Calu3 (cell line): ENCODE measurements around the gene FOXK1. TPM values are rescaled to one million over a fixed set of nuclear protein-coding genes. Genes with fewer than 3 reads are reported as not detected.
A peak's percentile ranks its signal among the peaks of the same experiment; 100 is the strongest.

Source experiments
- BruUV-seq: library from RNA; stranded (reverse); fragments of 400-500 nt; replicated peaks from 2 replicates; lab custom pipeline; 2021; lab: Mats Ljungman, UMichigan
- CTCF ChIA-PET: fragments of 300-600 bp; sonication (Branson Sonifier 250); formaldehyde crosslinking; loops from one replicate; lab custom pipeline; 2022; ENCODE audit warnings: antibody characterized with exemption; lab: Charles Lee
- DNase-seq: peaks from one replicate; pipeline ENCODE4 v3.0.0; 2022
- H3K27ac Mint-ChIP-seq: one replicate; pipeline ENCODE4 v1.8.0; 2022; ENCODE audit warnings: mixed read lengths; ENCODE audit not compliant: unreplicated experiment
- H3K27me3 Mint-ChIP-seq: one replicate; pipeline ENCODE4 v1.8.0; 2022; ENCODE audit warnings: mixed read lengths; ENCODE audit not compliant: unreplicated experiment
- H3K36me3 Mint-ChIP-seq: one replicate; pipeline ENCODE4 v1.8.0; 2022; ENCODE audit warnings: mild to moderate bottlenecking, moderate library complexity, mixed read lengths; ENCODE audit not compliant: insufficient read depth, unreplicated experiment
- H3K4me1 Mint-ChIP-seq: one replicate; pipeline ENCODE4 v1.8.0; 2022; ENCODE audit warnings: mild to moderate bottlenecking, low read depth, mixed read lengths; ENCODE audit not compliant: unreplicated experiment
- H3K4me3 Mint-ChIP-seq: one replicate; pipeline ENCODE4 v1.8.0; 2022; ENCODE audit warnings: mild to moderate bottlenecking, low read depth, moderate library complexity, mixed read lengths; ENCODE audit not compliant: unreplicated experiment
- H3K9me3 Mint-ChIP-seq: one replicate; pipeline ENCODE4 v1.8.0; 2022; ENCODE audit warnings: low read depth, mixed read lengths; ENCODE audit not compliant: unreplicated experiment
- intact Hi-C: fragments of 100-400 bp; cut with micrococcal nuclease; formaldehyde crosslinking; loops from one replicate; pipeline ENCODE4 v1.10.0; 2022; ENCODE audit not compliant: unreplicated experiment
- total RNA-seq: library from RNA; stranded (reverse); gene quantifications from 2 replicates; pipeline ENCODE4 v1.2.3, GENCODE V29; 2022
- TF ChIP-seq, protein P1 (sequence below): fragments of 200-600 bp; IDR thresholded peaks from one replicate; pipeline ENCODE4 v1.8.0; 2022; ENCODE audit warnings: antibody characterized with exemption; ENCODE audit not compliant: unreplicated experiment

Gene FOXK1
- total RNA-seq, 1 experiment from 2014 or later: 65.9 TPM

DNA sequence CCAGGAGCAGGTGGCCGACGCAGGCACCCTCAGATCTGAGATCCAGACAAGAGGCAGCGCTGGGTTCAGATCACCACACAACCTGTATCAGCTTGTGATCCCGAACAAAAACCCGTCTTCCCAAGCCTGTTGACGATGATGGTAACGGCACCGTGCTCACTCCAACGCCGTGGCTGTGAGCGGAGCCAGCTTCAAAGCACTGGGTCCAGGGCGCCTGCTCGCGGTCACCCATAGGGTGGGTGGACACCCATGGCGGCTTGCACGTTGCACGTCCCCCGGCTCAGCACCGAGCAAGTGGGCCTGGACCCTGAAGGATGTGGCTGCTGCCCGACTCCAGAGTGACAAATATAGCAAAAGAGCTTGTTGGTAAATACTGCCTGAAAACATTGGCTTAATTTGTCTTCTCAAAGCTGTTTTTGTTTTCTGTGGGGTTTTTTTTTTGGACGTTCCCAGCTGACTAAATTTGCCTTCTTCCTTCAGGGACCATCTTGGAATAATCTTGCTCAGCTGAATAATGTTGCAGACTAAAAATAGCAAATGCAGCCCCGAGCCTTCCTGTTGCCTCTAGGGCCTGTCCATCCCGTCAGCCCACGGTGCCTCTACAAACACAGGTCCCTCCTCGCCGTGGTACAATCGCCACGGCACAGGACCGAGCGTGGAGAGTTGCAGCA is 41.0 kb downstream of the FOXK1 start:
- TF ChIP-seq, protein P1, sequence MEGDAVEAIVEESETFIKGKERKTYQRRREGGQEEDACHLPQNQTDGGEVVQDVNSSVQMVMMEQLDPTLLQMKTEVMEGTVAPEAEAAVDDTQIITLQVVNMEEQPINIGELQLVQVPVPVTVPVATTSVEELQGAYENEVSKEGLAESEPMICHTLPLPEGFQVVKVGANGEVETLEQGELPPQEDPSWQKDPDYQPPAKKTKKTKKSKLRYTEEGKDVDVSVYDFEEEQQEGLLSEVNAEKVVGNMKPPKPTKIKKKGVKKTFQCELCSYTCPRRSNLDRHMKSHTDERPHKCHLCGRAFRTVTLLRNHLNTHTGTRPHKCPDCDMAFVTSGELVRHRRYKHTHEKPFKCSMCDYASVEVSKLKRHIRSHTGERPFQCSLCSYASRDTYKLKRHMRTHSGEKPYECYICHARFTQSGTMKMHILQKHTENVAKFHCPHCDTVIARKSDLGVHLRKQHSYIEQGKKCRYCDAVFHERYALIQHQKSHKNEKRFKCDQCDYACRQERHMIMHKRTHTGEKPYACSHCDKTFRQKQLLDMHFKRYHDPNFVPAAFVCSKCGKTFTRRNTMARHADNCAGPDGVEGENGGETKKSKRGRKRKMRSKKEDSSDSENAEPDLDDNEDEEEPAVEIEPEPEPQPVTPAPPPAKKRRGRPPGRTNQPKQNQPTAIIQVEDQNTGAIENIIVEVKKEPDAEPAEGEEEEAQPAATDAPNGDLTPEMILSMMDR: no peak
- BruUV-seq: no TSS peak
- Mint-ChIP-seq H3K9me3 (no peaks in the 10 kb centered on the region), H3K4me3 (no peak overlapping the region), H3K36me3 (peaks cover 35% of the 10 kb centered on the region), H3K27ac (no peak overlapping the region), H3K4me1 (peaks cover 24% of the 10 kb centered on the region), H3K27me3 (no peaks in the 10 kb centered on the region)
- intact Hi-C loops: no loop called here
- CTCF ChIA-PET: no interaction called here
- DNase-seq: no peak

DNA sequence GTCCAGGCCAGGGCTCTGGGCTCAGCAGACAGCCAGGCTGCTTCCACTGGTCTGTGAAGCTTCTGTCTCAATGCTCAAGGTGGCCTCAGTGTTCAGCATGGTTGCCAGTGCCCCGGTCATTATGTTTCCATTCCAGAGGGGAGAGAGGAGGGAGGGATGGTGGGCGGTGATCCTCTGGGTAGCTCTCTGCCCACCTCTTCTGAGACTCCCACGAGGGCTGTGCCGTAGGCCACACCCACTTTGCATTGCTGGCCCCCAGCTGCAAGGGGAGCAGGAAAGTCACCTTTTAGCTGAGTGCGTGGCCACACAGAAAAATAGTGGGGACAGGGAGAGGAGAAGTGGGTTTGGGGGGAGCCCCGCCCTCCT is 42.5 kb downstream of the FOXK1 start:
- Mint-ChIP-seq H3K36me3 (peaks cover 38% of the 10 kb centered on the region), H3K9me3 (no peaks in the 10 kb centered on the region), H3K27me3 (no peaks in the 10 kb centered on the region), H3K4me1 (peaks cover 24% of the 10 kb centered on the region), H3K27ac (peak overlapping the region; percentile 84), H3K4me3 (peak overlapping the region; percentile 82)
- TF ChIP-seq, protein P1: no peak
- peak; percentile 34 for DNase-seq
- intact Hi-C loops: no loop called here
- no TSS peak for BruUV-seq
- CTCF ChIA-PET: interaction anchor here (0.6 to 2.7 kb wide), 7 partner anchors 9 to 90 kb away, joined by 3 to 16 read pairs (median 3); no protein-coding TSS in a partner anchor

DNA sequence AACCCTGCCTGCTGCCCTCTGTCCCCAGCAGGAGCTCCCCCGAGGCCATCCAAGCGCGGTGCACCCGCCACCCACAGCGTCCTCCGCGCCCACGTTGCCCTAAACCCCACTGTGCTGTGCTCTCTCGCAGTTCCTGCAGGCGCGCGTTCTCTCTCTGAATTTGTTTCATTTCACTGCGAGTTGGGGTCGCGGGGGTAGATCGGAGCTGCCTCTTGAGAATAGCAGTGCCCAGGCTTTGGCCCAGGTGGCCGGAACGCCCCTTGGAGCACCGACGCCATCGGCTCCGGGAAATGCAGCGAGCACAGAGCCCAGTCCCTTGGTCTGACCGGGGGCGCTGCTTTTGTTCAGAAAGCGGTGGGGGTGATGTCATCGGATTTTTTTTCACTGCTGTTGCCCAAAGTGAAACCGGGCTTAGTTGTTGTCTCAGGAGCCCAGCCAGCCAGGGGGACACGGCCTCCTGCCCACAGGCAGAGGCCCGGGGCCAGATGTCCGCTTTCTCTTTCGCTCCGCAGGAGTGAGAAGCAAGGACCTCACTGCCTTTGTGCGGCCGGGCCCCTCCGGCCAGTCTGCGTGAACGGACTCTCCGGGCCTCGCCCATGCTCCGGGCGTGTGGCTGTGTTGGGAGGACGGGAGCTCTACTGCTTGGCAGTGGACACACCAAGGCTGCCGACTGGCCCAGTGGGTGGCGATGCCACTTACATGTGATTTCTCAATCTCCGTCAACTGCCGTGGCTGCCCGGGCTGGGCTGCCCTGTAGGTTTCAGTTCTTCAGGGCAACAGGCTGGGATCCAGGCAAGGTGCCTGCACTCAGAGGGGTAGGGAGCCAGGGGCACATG is 43.1 kb downstream of the FOXK1 start:
- CTCF ChIA-PET: interaction anchor here (0.7 to 2.7 kb wide), 8 partner anchors 8 to 589 kb away, joined by 3 to 16 read pairs (median 3); no protein-coding TSS in a partner anchor
- TSS peak; percentile 80 for BruUV-seq
- H3K4me1 Mint-ChIP-seq: peaks cover 24% of the 10 kb centered on the region
- intact Hi-C loops: no loop called here
- peaks cover 40% of the 10 kb centered on the region for H3K36me3 Mint-ChIP-seq
- H3K4me3 Mint-ChIP-seq: peak overlapping the region; percentile 82
- H3K27me3 Mint-ChIP-seq: no peaks in the 10 kb centered on the region
- peak overlapping the region; percentile 84 for H3K27ac Mint-ChIP-seq
- no peaks in the 10 kb centered on the region for H3K9me3 Mint-ChIP-seq
- TF ChIP-seq, protein P1: peak; percentile 29
- peak; percentile 79 for DNase-seq

DNA sequence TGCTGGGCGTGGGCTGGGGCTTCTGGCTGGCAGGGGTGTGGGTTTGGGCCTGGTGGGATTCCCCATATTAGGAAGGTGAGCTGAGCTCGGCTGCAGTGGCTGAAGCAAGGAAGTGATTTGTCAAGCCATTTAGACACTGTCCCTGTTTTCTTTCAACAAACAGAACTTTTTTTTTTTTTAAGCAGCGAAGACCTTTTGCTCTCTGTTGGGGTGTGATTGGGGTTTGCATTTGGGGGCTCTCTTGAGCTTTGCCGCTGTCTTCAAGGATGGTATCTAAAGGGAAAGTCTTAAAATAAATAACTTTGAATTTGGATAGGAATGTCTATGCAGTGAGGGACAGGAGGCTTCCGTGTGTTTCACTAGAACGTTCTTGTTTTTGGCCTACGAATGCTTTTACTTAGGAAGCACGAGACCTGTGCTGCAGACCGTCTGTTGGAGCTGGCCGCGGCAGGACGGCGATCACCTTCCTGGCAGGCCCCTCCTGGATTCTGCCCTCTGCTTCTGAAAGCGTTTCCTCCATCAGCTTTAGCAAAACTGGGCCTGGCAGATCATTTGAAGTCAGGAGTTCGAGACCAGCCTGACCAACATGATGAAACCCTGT is 43.9 kb downstream of the FOXK1 start:
- no peaks in the 10 kb centered on the region for H3K9me3 Mint-ChIP-seq
- peak overlapping the region; percentile 84 for H3K27ac Mint-ChIP-seq
- TSS peak; percentile 52 for BruUV-seq
- intact Hi-C loops: no loop called here
- H3K4me1 Mint-ChIP-seq: peaks cover 24% of the 10 kb centered on the region
- H3K36me3 Mint-ChIP-seq: peaks cover 42% of the 10 kb centered on the region
- no peaks in the 10 kb centered on the region for H3K27me3 Mint-ChIP-seq
- peak overlapping the region; percentile 82 for H3K4me3 Mint-ChIP-seq
- DNase-seq: no peak
- TF ChIP-seq, protein P1: no peak
- CTCF ChIA-PET: interaction anchor here (0.7 to 2.7 kb wide), 4 partner anchors 8 to 590 kb away, joined by 3 to 16 read pairs (median 6); no protein-coding TSS in a partner anchor
